Kidney epithelial cell (primary cell): Measurements from ENCODE around the gene DENND6B. TPM values are rescaled to one million over a fixed set of nuclear protein-coding genes. Genes with fewer than 3 reads are reported as not detected.
"Not testable (repeated sequence)": the region's sequence is repeated elsewhere in the genome, so short reads cannot be mapped to it uniquely, and the experiment has no call there.

ENCODE experiments used
- DNase-seq: peaks from one replicate; pipeline ENCODE4 v3.0.0-alpha.2; 2010; ENCODE audit warnings: low read depth
- H3K27me3 ChIP-seq: 2 replicates; pipeline ENCODE4 v1.6.0; 2011; ENCODE audit warnings: low read length; ENCODE audit not compliant: control insufficient read depth, insufficient read depth
- H3K36me3 ChIP-seq: 2 replicates; pipeline ENCODE4 v1.5.1; 2011; ENCODE audit warnings: low read length; ENCODE audit not compliant: control insufficient read depth, insufficient read depth
- H3K4me3 ChIP-seq: 2 replicates; pipeline ENCODE4 v1.5.1; 2011; ENCODE audit warnings: low read depth, mild to moderate bottlenecking, control low read depth, low read length
- total RNA-seq: library from RNA; depleted of rRNA; stranded (reverse); fragments of >200 nt; gene quantifications from 2 replicates; pipeline ENCODE4 v1.2.3, GENCODE V29; 2015
- TF ChIP-seq, protein P1 (sequence below): IDR thresholded peaks from 2 replicates; pipeline ENCODE4 v1.5.1; 2011; ENCODE audit warnings: mild to moderate bottlenecking, moderate library complexity, low read length, control low read depth, inconsistent platforms; ENCODE audit not compliant: insufficient read depth, poor library complexity, severe bottlenecking

DENND6B gene
- total RNA-seq, 1 donor from 2014 or later: 4.5 TPM

DNA sequence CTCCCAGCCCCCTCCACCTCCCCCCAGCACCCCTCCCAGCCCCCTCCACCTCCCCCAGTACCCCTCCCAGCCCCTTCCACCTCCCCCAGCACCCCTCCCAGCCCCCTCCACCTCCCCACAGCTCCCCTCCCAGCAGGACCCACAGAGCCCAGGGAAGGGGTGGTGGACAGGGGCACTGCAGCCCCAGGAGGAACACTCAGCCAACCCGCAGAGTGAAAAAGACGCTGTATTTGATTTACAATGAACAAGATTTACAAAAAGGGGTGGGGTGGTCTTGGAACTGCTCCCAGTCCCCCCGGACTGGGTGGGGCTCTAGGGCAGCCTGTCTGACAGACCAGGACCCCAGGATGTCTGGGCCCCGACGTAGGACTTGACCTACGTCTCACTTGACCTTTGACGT, 52.0 kb downstream of the DENND6B start:
- Histone ChIP-seq H3K27me3 (no peaks in the 10 kb centered on the region), H3K36me3 (no peaks in the 10 kb centered on the region), H3K4me3 (no peak overlapping the region)
- TF ChIP-seq, protein P1, sequence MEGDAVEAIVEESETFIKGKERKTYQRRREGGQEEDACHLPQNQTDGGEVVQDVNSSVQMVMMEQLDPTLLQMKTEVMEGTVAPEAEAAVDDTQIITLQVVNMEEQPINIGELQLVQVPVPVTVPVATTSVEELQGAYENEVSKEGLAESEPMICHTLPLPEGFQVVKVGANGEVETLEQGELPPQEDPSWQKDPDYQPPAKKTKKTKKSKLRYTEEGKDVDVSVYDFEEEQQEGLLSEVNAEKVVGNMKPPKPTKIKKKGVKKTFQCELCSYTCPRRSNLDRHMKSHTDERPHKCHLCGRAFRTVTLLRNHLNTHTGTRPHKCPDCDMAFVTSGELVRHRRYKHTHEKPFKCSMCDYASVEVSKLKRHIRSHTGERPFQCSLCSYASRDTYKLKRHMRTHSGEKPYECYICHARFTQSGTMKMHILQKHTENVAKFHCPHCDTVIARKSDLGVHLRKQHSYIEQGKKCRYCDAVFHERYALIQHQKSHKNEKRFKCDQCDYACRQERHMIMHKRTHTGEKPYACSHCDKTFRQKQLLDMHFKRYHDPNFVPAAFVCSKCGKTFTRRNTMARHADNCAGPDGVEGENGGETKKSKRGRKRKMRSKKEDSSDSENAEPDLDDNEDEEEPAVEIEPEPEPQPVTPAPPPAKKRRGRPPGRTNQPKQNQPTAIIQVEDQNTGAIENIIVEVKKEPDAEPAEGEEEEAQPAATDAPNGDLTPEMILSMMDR: no peak
- DNase-seq: no peak

DNA sequence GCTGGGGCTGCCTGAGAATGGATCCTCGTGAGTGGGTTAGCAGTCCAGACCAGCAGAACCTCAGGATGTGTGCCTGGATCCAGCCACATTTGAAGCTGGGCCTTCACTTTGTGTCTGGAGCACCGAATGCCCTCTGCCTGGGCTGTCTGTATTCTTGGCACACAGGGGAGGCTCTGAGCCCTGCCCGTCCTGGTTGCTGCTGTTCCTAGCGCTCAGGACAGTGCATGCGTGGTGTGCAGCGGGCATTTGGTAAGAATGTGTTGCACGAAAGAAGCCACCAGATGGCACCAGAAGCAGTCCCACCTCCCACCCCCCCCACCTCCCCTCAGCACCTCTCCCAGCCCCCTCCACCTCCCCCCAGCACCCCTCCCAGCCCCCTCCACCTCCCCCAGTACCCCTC, 52.5 kb downstream of the DENND6B start:
- DNase-seq: no peak
- TF ChIP-seq, protein P1: peak; percentile 33
- no peaks in the 10 kb centered on the region for H3K27me3 ChIP-seq
- no peaks in the 10 kb centered on the region for H3K36me3 ChIP-seq
- no peak overlapping the region for H3K4me3 ChIP-seq

DNA sequence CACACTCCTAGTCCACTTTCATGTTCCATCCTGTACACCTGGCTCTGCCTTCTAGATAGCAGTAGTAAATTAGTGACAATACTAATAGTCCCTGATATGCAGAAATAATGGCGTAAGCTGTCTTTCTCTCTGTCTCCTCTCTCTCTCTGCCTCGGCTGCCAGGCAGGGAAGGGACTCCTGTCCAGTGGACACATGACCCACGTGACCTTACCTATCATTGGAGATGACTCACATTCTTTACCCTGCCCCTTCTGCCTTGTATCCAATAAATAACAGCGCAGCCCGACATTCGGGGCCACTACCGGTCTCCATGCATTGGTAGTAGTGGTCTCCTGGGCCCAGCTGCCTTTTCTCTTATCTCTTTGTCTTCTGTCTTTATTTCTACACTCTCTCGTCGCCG, 53.0 kb downstream of the DENND6B start:
- not testable (repeated sequence) for H3K27me3 ChIP-seq, H3K36me3 ChIP-seq, H3K4me3 ChIP-seq, DNase-seq

DNA sequence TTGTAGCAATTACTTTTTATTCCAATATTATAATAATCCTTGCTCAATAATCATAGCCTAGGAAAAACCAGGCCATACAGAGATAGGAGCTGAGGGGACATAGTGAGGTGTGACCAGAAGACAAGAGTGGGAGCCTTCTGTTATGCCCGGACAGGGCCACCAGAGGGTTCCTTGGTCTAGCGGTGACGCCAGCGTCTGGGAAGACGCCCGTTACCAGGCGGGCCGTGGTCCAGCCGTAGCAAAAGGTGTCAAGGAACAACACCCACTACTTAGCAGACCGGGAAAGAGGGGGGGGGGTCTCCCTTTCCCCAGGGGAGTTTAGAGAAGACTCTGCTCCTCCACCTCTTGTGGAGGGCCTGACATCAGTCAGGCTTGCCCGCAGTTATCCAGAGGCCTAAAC, 53.5 kb downstream of the DENND6B start:
- not testable (repeated sequence) for H3K36me3 ChIP-seq, DNase-seq, H3K4me3 ChIP-seq, H3K27me3 ChIP-seq
- TF ChIP-seq, protein P1: peak; percentile 7

DNA sequence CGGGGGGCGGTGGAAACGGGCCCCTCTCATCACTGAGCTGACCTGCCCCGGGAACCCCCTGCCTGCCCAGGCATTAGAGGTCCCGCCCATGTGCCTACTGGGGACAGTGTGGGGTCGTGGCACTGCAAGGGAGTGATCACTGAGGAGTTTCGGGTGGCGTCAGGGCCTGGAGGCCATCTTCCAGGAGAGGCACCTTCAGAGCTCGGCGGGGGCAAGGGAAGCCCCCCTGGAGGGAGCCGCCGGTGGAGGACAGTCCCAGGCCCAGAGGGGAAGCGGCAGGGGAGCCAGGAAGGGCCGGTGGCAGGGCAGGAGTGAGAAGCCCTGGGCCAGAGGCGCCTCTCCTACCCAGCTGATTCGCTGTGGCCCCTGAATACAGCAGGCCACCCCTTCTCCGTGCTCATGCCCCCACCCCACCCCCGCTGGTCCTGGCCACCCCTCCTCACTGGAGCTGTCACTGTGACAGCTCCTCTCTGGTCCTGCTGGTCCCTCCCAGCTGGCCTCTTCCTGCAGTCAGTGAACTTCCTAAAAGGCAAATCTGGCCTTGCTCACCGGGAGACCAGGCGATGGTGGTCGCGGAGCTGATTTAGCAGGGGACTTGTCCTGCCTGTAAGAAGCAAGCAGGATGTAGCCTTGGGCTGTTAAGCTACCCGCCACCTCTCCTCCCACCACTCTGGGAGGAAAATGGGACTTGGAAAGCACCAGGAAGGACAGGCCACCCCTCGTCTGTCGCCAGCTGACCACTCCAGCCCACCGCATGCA, 54.6 kb downstream of the DENND6B start:
- H3K27me3 ChIP-seq: peaks cover 2% of the 10 kb centered on the region
- TF ChIP-seq, protein P1: no peak
- H3K4me3 ChIP-seq: no peak overlapping the region
- no peak for DNase-seq
- H3K36me3 ChIP-seq: no peaks in the 10 kb centered on the region

DNA sequence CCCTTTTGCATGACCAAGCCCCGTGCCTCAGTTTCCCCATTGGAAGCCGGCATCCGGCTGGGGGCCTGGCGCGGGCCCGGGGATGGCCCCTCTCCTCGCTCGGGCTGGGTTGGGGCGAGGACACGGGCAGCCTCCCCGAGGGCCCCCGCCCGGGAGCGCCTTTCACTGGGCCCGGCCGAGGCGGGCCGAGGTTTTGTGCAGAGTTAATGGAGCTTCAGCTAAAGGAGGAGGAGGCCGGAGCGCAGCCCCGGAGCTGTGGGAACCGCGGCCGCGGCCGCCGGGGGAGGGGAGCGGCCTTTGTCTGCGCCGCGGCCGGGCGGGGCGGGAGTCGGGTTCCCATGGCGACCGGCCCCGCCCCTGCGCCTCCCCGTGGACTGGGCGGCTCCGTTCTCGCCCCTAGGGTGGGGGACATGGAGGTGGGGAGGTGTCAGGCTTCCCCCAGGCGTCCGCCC, 55.3 kb downstream of the DENND6B start:
- TF ChIP-seq, protein P1: no peak
- no peak for DNase-seq
- peaks cover 5% of the 10 kb centered on the region for H3K27me3 ChIP-seq
- H3K4me3 ChIP-seq: no peak overlapping the region
- no peaks in the 10 kb centered on the region for H3K36me3 ChIP-seq
